Measurements from ENCODE around the gene OTUD6A.

OTUD6A gene

DNA sequence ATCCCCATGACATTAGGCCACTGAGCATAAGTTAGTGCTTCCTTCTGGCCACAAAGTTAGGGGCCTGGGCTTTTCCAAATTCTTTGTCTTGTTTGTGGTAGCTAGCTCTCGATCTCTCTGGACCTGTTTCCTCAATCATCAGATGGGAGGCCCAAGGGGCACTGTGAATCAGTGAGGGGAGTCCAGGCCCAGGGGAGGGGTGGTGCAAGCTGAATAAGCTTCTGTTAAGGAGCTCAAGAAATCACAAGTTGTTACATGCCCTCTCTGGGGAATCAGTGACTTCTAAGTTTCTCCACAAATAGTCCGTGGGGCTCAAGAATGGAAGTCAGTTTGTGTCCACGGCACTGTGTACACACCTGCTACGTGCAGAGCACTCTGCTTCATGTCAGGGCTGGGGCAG lies 27.6 kb upstream of the OTUD6A start:
- no peak for DNase-seq (ENCODE audit: low read depth)
- TF ChIP-seq, protein P1, sequence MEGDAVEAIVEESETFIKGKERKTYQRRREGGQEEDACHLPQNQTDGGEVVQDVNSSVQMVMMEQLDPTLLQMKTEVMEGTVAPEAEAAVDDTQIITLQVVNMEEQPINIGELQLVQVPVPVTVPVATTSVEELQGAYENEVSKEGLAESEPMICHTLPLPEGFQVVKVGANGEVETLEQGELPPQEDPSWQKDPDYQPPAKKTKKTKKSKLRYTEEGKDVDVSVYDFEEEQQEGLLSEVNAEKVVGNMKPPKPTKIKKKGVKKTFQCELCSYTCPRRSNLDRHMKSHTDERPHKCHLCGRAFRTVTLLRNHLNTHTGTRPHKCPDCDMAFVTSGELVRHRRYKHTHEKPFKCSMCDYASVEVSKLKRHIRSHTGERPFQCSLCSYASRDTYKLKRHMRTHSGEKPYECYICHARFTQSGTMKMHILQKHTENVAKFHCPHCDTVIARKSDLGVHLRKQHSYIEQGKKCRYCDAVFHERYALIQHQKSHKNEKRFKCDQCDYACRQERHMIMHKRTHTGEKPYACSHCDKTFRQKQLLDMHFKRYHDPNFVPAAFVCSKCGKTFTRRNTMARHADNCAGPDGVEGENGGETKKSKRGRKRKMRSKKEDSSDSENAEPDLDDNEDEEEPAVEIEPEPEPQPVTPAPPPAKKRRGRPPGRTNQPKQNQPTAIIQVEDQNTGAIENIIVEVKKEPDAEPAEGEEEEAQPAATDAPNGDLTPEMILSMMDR (conservative IDR thresholded peaks at IDR 0.05; ENCODE audit: low read depth, low read length) = no peak
- no peak overlapping the region for H3K4me3 ChIP-seq (ENCODE audit: low read depth, low read length)

DNA sequence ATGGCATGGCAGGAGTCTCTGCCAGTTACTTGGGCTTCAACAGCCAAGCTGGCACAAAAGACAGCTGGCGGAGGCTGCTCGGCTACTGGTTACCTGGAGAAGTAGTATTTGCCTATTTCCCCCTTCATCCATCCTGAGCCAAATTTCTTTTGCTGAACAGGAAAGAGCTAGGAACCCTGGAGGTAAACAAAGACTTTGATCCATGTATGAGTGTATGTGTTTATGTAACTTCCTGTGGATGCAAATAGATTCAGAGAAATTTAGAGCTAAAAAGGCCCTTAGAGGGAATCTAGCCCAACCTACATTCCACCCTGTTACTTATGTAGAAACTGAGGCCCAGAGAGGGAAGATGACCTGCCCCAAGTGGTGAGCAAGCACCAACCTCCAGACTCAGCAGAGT lies 23.7 kb upstream of the OTUD6A start:
- no peak for DNase-seq (ENCODE audit: low read depth)
- H3K4me3 ChIP-seq (ENCODE audit: low read depth, low read length) = no peak overlapping the region
- TF ChIP-seq, protein P1 (conservative IDR thresholded peaks at IDR 0.05; ENCODE audit: low read depth, low read length) = no peak

DNA sequence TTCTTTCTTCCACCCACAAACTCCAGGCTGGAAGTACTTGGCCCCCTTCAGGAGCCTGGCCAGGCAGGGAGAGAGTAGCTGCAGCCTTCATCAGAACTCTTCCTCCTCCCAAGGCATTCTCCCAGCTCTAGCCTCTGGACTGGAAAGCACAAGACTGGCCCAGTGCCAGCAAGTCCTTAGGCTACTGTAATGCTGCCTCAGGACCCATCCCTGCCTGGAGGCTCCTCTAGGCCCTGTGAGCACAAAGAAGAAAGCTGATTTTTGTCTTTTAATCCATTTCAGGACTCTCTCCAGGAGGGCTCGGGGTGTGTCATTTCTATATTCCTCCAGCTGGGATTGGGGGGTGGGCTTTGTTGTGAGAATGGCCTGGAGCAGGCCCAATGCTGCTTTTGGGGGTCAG lies 23.3 kb upstream of the OTUD6A start:
- DNase-seq (ENCODE audit: low read depth) = no peak
- no peak overlapping the region for H3K4me3 ChIP-seq (ENCODE audit: low read depth, low read length)
- TF ChIP-seq, protein P1 (conservative IDR thresholded peaks at IDR 0.05; ENCODE audit: low read depth, low read length) = no peak

DNA sequence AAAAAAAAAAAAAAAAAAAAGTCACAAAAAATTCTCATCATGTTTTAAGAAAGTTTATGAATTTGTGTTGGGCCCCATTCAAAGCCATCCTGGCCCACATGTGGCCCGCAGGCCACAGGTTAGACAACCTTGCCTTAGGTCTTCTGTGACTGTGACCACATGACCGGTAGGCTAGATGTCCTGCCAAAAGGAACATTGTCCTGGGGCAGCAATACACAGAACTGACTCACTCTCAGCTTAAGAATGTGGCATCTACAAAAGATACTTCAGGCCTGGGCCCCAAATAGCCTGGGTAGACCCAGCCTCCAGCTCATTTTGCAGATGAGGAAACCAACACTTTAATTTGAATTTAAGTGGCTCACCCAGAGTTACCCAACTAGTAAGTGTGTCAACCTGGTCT lies 22.5 kb upstream of the OTUD6A start:
- TF ChIP-seq, protein P1 (conservative IDR thresholded peaks at IDR 0.05; ENCODE audit: low read depth, low read length) = no peak
- no peak overlapping the region for H3K4me3 ChIP-seq (ENCODE audit: low read depth, low read length)
- DNase-seq (ENCODE audit: low read depth) = no peak

DNA sequence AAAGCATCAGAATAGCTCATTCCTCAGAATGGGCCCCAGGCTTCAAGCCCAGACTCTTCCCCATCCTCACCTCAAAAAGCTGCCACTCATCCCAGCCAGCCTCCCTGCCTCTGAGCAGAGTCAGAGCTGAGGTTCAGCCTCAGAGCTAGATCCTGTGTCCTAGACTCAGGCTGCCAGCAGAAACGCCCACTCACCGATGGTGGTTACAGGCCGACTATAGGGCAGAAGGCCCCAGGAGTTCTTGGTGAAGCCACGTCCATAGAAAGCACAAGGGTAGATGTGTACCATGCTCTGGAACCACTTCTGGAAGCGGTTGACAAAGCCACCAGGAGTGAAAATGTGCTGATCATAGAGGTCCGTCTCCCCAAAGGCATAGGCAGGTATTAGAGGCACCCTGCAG lies 20.3 kb upstream of the OTUD6A start:
- TF ChIP-seq, protein P1 (conservative IDR thresholded peaks at IDR 0.05; ENCODE audit: low read depth, low read length) = no peak
- DNase-seq (ENCODE audit: low read depth) = no peak
- H3K4me3 ChIP-seq (ENCODE audit: low read depth, low read length) = no peak overlapping the region

DNA sequence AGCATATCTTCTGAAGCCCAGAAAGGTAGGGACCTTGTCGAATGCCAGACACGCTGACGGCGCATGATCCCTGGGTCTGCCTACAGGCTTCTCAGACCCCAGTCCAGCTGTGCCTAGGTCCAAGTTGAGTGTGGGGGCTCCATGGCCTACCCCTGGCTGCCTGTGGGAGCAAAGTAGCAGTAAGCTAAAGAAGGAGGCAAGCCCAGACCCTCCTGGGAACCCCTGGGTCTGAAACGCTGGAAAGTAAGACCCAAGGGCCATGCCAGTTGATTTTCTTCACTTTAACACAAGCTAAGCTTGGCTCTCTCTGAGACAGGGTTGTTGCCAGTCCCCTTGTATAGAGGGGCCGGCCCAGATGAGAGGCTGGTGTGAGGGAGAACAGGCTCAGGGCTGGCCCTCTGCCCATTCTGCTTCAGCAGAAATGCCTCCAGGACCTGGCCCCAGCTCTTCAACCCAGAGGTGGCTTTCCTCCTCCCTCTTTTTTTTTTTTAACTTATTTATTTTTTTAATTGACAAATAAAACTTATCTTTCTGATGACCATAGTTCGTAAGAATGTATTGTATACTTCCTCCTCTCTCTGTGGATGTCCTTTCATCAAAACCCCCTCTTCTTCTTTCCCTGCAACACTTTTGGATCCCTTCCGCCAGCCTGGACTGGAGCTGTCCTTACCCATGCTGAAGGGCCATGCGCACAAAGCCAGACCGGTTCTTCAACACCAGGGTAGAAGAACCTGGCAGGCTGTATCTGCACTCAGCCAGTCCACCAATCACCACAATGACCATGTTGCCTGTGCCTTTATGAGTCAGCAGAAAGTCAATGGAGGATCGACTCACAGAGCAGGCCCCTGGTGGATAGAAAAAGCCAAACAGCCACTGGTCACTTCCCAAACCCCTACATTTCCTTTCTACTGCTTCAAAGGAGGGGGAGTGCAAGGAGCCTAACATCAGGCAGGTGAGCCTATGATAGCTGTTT lies 19.6 kb upstream of the OTUD6A start:
- TF ChIP-seq, protein P1 (conservative IDR thresholded peaks at IDR 0.05; ENCODE audit: low read depth, low read length) = no peak
- no peak for DNase-seq (ENCODE audit: low read depth)
- H3K4me3 ChIP-seq (ENCODE audit: low read depth, low read length) = no peak overlapping the region

DNA sequence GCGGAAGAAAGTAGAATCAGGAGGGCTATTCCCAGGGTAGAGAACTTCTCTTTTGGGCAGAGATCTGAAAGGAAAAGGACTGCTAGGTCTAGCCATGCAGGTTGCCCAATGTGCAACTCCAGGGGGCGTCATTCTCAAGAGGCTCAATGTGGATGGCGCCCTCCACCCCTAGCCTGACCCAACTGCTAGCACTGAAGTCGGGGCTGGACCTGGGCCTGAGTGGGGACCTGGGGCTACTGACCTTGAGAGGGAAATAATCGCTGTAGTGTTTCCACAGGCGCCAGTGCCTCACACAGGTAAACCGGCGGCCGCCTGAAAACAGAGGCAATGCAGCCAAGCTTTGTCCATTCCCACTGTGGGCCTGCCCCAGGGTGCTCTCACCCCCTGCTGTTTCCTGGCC lies 18.6 kb upstream of the OTUD6A start:
- TF ChIP-seq, protein P1 (conservative IDR thresholded peaks at IDR 0.05; ENCODE audit: low read depth, low read length) = no peak
- DNase-seq (ENCODE audit: low read depth) = no peak
- H3K4me3 ChIP-seq (ENCODE audit: low read depth, low read length) = no peak overlapping the region
